ENCODE results near the gene ARHGEF12. TPM values are rescaled to one million over a fixed set of nuclear protein-coding genes. Genes with fewer than 3 reads are reported as not detected.

The ARHGEF12 gene
- total and polyA plus RNA-seq, 2 donors (not counting 1 experiment from before 2014, with no cell fraction given): 2.0 to 21.6 TPM

- H3K27me3 Mint-ChIP-seq: no peaks in the 10 kb centered on the region
- no peak overlapping the region for H3K4me3 ChIP-seq (ENCODE audit: control extremely low read depth in 1 of 5, extremely low read depth in 1 of 5, insufficient read depth in 1 of 5, low read depth in 2 of 5, low read length in 4 of 5)
- TF ChIP-seq CTCF (IDR thresholded peaks at IDR 0.05) (no peak), EZH2 (IDR thresholded peaks at IDR 0.05; ENCODE audit: borderline replicate concordance, insufficient read depth, low read depth, low read length, poor library complexity, severe bottlenecking) (no peak)
- no peaks in the 10 kb centered on the region for H3K9me3 Mint-ChIP-seq (ENCODE audit: insufficient read depth)
- no peak overlapping the region for H3K4me2 ChIP-seq (replicated peaks; ENCODE audit: low read depth, low read length, poor library complexity, severe bottlenecking)
- intact Hi-C loops (cut with micrococcal nuclease): no loop called here
- H3K9me3 ChIP-seq (ENCODE audit: control extremely low read depth in 1 of 3, control insufficient read depth in 2 of 3, insufficient read depth in 1 of 3, low read length in 2 of 3): no peaks in the 10 kb centered on the region
- no peak overlapping the region for H3K9ac ChIP-seq (ENCODE audit: low read length)
- H3K27ac ChIP-seq (ENCODE audit: low read length in 2 of 2): no peak overlapping the region
- H2AFZ ChIP-seq (ENCODE audit: insufficient read depth, low read depth, low read length, poor library complexity, severe bottlenecking): no peak overlapping the region
- WGBS (ENCODE audit: insufficient coverage): no CpG with 5 or more reads among the region's 3 CpGs
- H3K36me3 ChIP-seq (replicated peaks in 1 of 2; ENCODE audit: control extremely low read depth in 1 of 2, control insufficient read depth in 1 of 2, extremely low read depth in 1 of 2, insufficient read depth in 2 of 2, low read length in 1 of 2): peaks cover 0 to 8% of the 10 kb centered on the region in 2 experiments
- no peaks in the 10 kb centered on the region for H3K4me1 Mint-ChIP-seq
- no peak overlapping the region for H3K4me3 Mint-ChIP-seq
- POLR2A ChIA-PET: no interaction called here
- ATAC-seq (ENCODE audit: low read depth) (no peak), DNase-seq (no peak)
- H3K27me3 ChIP-seq (replicated peaks in 1 of 4; ENCODE audit: control extremely low read depth in 1 of 4, control insufficient read depth in 3 of 4, insufficient read depth in 4 of 4, low read length in 3 of 4): no peaks in the 10 kb centered on the region
- H3K79me2 ChIP-seq (ENCODE audit: control insufficient read depth, insufficient read depth, low read length): no peaks in the 10 kb centered on the region
- H3K27ac Mint-ChIP-seq: no peak overlapping the region
- CTCF ChIA-PET: no interaction called here
- H4K20me1 ChIP-seq (ENCODE audit: control insufficient read depth, insufficient read depth, low read length, poor library complexity, severe bottlenecking): no peaks in the 10 kb centered on the region
- no peaks in the 10 kb centered on the region for H3K4me1 ChIP-seq (ENCODE audit: control insufficient read depth in 2 of 2, insufficient read depth in 2 of 2, low read length in 2 of 2)
Measured at GRCh38 chr11:120473503-120473902, 137.3 kb downstream of the ARHGEF12 start.

GRCh38 chr11:120482149-120482548 is 145.9 kb downstream of the ARHGEF12 start:
- no peak for TF ChIP-seq EZH2 (IDR thresholded peaks at IDR 0.05; ENCODE audit: borderline replicate concordance, insufficient read depth, low read depth, low read length, poor library complexity, severe bottlenecking)
- TF ChIP-seq CTCF (IDR thresholded peaks at IDR 0.05): no peak
- Histone ChIP-seq H3K4me1 (ENCODE audit: control insufficient read depth in 2 of 2, insufficient read depth in 2 of 2, low read length in 2 of 2) (no peaks in the 10 kb centered on the region), H3K79me2 (ENCODE audit: control insufficient read depth, insufficient read depth, low read length) (no peaks in the 10 kb centered on the region), H2AFZ (ENCODE audit: insufficient read depth, low read depth, low read length, poor library complexity, severe bottlenecking) (no peak overlapping the region), H4K20me1 (ENCODE audit: control insufficient read depth, insufficient read depth, low read length, poor library complexity, severe bottlenecking) (no peaks in the 10 kb centered on the region), H3K9me3 (ENCODE audit: control extremely low read depth in 1 of 3, control insufficient read depth in 2 of 3, insufficient read depth in 1 of 3, low read length in 2 of 3) (no peaks in the 10 kb centered on the region), H3K36me3 (replicated peaks in 1 of 2; ENCODE audit: control extremely low read depth in 1 of 2, control insufficient read depth in 1 of 2, extremely low read depth in 1 of 2, insufficient read depth in 2 of 2, low read length in 1 of 2) (peaks cover 0 to 16% of the 10 kb centered on the region in 2 experiments), H3K9ac (ENCODE audit: low read length) (no peak overlapping the region), H3K4me2 (replicated peaks; ENCODE audit: low read depth, low read length, poor library complexity, severe bottlenecking) (no peak overlapping the region), H3K27ac (ENCODE audit: low read length in 2 of 2) (no peak overlapping the region), H3K4me3 (ENCODE audit: control extremely low read depth in 1 of 5, extremely low read depth in 1 of 5, insufficient read depth in 1 of 5, low read depth in 2 of 5, low read length in 4 of 5) (no peak overlapping the region), H3K27me3 (replicated peaks in 1 of 4; ENCODE audit: control extremely low read depth in 1 of 4, control insufficient read depth in 3 of 4, insufficient read depth in 4 of 4, low read length in 3 of 4) (no peaks in the 10 kb centered on the region)
- DNase-seq (no peak), ATAC-seq (ENCODE audit: low read depth) (no peak)
- WGBS (ENCODE audit: insufficient coverage): 97% methylated on average over 6 of the region's 6 CpGs
- intact Hi-C loops (cut with micrococcal nuclease): no loop called here
- ChIA-PET CTCF (no interaction called here), POLR2A (no interaction called here)
- Mint-ChIP-seq H3K4me3 (no peak overlapping the region), H3K4me1 (no peaks in the 10 kb centered on the region), H3K9me3 (ENCODE audit: insufficient read depth) (no peaks in the 10 kb centered on the region), H3K27ac (no peak overlapping the region), H3K27me3 (no peaks in the 10 kb centered on the region)
